HG03342 (cell line): Measurements from ENCODE around the gene ARID1B.

Experiments used
- ATAC-seq: cut with Tn5 transposase; IDR thresholded peaks from one replicate; pipeline ENCODE4 v1.9.1; 2021; ENCODE audit warnings: mild to moderate bottlenecking, moderate library complexity; ENCODE audit not compliant: unreplicated experiment

ARID1B gene

DNA sequence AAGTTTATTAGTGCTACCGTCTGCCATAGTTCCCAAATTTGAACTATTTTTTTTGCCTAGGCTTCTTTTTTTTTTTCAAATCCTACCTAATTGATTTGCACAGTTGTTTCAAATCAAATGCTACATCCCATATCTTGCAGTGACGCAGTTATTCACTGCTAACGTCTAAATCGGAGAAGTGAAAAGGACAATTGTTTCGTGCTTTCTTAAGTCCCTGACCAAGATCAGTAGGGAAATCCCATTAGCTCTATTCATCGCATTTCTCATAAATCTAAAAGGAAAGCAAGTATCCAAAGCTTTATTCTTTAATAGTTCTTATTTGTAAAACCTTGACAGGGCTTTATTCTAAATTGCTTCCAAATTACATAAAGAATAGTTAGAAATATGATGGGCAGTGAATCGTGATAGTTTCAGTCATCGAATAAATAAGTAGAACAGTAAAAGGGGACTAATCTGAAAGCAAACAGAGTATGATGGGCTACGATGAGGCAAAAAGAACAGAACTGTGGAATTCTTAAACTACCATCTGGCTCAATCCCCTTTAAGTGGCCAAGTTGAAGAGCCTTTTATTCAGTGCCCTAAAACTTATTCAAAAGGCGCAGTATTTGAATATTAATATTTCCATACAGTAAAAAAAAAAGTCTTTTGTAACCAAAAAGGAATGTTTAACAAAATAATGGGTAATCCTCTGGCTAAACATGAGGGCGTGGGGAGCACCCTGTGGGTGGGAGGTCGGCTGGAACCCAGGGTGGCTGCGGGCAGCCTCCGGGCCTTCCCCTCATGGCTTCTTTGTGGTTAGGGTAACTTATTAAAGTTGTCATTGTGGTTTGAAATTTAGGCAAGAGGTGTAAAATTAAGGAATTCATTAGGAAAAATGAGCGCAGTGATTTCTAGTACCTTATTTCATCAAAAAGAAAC, 3.0 kb upstream of the ARID1B start:
- ATAC-seq, result no peak

- no peak for ATAC-seq
These were observed 2.2 kb upstream of the ARID1B start for GRCh38 chr6:156774863-156775405.

- ATAC-seq, result no peak
These were observed 1.5 kb upstream of the ARID1B start for GRCh38 chr6:156775717-156776116.

DNA sequence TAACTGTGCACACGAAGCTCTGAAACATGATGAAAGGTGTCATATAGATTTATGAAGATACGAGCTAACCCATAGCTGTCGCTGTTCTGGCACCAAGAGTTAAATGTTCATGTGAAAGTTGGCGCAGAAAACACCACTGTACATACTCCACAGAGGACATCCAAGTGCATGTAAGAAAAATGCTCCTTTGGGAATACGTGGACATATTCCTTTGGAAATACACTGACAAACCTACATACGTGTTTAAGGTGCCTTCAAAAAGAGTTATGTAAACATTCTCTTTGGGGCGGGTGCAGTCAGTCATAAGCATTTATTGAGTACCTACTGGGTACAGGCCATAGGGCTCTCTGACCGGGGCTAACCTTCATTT, 723 bp upstream of the ARID1B start:
- no peak for ATAC-seq

GRCh38 chr6:156777577-156778453, 637 bp downstream of the ARID1B start:
- ATAC-seq, result peak; percentile 4

DNA sequence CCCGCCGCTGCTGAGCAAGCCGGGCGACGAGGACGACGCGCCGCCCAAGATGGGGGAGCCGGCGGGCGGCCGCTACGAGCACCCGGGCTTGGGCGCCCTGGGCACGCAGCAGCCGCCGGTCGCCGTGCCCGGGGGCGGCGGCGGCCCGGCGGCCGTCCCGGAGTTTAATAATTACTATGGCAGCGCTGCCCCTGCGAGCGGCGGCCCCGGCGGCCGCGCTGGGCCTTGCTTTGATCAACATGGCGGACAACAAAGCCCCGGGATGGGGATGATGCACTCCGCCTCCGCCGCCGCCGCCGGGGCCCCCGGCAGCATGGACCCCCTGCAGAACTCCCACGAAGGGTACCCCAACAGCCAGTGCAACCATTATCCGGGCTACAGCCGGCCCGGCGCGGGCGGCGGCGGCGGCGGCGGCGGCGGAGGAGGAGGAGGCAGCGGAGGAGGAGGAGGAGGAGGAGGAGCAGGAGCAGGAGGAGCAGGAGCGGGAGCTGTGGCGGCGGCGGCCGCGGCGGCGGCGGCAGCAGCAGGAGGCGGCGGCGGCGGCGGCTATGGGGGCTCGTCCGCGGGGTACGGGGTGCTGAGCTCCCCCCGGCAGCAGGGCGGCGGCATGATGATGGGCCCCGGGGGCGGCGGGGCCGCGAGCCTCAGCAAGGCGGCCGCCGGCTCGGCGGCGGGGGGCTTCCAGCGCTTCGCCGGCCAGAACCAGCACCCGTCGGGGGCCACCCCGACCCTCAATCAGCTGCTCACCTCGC, 1.5 kb downstream of the ARID1B start:
- no peak for ATAC-seq

- no peak for ATAC-seq
These were observed 2.3 kb downstream of the ARID1B start for GRCh38 chr6:156779206-156780094.

DNA sequence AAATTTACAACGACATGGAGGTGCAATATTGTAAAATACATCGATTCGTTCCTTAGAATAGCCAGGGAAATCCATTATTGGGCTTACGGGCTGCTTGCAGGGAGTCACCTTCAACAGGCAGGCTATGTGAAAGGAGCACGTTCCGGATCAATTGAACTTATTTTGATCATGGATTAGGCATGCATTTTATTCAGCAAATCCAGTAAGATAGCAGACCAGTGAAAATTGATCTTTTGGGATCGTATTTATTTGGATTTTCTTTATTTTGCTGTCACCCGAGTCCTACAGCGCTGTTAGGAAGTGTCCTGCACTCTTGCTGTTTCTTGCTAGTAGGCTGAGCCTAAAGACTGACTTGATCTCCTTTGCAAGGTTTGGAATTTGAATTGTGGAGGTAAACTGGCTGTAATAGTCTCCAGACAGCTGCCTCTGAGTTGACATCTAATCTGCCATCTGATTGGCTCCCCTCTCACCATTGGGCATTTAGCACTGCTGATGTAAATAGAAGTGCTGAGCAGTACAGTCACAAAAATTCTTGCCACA, 3.0 kb downstream of the ARID1B start:
- peak; percentile 48 for ATAC-seq

DNA sequence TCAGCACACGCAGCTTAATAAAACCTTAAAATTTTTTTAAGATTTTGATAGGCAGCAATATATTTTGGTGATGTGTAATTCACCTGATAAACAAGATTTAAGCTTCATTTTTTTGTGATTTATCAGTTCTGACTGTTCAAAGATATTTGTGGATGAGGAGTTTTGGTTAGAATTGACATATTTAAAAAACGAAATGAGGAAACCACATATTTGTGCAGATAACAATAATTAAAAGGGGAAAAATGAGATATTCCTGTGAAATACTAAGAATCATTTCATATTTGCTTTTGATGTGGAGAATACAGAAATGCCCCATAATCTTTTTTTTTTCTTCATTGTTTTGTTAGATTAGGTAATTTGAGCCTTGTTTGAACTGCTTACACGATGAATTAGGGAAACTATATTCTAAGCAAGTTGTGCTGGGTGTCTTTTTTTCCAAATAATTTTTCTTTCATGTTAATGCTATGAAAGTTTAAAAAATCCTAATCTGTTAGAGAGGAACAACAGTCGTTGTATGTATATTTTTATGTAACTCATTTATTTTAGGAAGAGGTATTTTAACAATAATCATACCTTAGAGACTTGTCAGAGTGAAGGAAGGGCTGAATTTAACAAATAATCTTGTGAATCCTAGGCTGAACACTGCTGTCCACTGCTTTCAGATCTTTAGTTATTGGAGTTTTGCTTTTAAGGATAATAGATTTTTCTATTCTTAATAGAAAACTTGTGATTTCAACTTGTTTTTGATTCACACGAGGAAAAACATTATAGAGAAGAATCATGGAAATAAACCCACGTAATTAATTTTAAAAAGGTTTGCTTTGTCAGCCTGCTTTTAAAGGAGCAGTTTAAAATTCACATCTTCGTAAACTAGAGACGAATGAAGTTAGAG, 4.0 kb downstream of the ARID1B start:
- no peak for ATAC-seq

DNA sequence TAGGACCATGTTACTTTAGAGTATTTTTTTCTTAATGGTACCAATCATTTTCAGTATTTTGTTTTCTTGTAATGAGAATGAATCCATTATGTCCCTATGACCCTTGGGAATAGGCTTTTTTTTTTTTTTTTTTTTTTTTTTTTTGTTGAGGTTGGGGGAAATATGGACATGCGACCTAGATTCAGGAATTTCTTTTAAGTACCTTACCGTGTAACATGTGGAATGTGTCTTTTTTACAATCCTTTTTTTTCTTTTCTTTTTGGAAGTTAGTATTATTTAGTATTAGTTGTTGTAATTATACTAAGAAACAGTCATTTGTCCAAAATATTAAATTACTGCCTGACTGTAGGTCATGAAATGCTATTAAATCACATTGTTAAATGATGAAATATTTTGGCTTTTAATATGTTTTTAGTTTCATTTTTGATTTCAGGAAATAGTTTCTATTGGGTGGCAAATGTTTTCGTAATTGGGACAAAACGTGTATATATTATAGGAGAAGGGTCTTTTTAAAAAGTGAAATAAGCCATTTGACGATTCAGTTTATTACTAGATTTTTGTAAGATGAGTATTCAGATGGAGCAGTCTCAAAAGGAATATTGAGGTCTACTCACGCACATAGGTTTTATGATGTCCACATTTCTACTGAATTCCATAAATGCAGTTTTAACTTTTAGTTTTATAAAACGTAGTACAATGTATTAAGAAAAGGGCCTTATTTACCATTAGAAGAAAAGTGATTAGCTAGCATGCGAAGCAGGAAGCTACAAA, 4.9 kb downstream of the ARID1B start:
- ATAC-seq, result no peak

GRCh38 chr6:156782691-156783320, 5.6 kb downstream of the ARID1B start:
- no peak for ATAC-seq

DNA sequence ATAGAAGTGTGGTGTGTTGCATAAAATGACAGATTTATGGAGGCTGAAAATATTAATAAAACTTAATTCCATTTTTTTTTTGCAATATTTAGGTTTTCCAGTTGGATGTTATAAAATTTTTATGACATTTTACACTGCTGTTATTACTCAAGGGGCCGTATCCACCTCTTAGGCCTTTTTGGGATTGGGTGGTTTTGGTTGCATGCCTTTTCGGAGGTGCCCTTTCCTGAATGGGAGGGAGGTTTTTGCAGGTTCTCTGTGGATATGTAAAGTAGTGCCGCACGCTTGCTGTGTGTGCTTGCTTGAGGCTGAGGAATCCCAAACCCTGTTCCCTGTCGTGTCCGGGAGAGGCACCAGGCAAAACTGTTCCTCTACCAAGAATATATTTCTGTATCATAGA, 6.8 kb downstream of the ARID1B start:
- ATAC-seq, result no peak

GRCh38 chr6:156786652-156787051, 9.5 kb downstream of the ARID1B start:
- no peak for ATAC-seq

DNA sequence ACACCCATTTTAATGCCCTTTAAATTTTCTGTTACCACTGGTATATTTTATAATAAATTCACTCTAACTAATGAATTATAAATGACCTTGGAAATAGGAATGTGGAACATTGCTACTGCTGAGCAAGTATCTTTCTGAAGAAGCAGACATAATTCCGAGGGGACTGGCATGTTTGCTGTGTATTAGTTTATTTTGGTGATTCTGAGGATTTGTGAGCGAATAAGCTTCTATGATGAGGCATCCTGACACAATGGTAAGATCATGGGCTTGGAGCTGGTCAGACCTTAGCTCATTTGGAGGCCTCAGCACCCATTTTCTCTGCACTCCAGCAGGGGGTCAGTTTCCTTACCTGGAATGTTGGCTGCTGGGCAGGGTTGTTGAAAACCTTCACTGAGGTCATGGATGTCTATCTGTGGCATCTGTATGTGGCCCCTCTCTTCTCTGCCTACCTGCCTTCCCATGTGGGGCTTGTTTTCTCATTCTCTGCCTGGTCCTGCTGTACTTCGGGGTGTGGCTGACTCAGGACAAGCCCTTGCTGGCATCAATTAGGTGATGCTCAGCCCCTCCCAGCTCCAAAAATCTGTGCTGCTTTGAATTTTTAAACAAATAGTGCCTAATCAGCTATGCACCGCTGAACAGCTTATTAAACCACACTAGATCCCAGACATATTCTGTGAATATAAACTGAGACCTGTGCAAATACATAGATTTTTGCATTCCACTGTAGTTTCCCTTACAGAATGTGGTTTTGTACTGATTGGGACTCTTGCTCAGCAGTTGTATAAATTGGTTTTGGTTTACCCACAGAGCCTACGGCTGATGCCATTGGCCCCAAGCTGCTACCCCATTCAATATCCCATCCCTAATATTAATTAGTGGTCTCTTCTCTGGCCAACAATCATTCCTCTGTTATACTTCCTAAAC, 10.7 kb downstream of the ARID1B start:
- no peak for ATAC-seq

- no peak for ATAC-seq
These were observed 12.1 kb downstream of the ARID1B start for GRCh38 chr6:156789081-156789943.
